Measurements from ENCODE around the gene FOXI3. TPM values are rescaled to one million over a fixed set of nuclear protein-coding genes. Genes with fewer than 3 reads are reported as not detected.

The FOXI3 gene
- not detected in 2 replicates for total RNA-seq (2014; rRNA removed; shearing (Covaris generic))

DNA sequence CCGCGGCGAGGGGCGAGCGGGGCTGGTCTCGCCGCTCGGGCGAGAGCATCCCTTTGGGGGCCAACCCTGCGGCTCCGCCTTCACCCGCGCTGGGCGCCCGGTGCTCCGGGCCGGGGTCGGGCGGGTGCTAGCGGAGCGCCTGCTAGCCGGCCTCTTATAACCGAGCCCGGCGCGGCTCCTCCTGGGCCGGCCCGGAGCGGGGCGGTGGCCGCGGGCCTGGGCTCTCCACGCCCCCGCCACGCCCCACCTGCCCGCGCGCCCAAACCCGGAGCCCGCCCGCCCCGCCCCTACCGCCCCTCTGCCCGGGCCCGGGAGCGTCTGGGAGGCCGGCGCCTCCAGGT lies at the start of gene FOXI3:
Gene FOXI3, minus strand, starts transcription at position 129 of the 341 bp plus-strand sequence. CDS start 158 bp downstream, outside the sequence.
- no peak for DNase-seq (ENCODE audit: low spot score)
- in situ Hi-C loops (cut with HindIII; ENCODE audit: low sequenced_read_pairs): no loop called here

DNA sequence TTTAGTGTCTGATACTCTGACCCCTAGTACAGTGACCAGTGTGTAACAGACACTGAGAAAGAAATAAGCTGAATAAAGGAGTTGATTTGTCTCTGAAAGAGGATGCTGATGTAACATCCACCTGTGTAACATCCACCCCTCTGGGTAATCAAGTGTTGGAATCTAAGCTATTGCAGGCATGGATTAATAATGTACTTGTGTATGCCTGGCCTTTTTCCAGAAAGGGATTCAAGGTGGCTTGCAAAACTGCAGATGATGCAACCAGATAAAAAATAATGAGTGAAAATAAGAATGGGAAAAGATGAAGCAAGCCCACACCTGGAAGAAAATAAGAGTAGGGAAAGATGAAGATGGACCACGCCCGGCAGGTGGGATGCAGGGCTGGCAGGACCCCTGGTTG lies 48.2 kb upstream of the FOXI3 start:
- in situ Hi-C loops (cut with HindIII; ENCODE audit: low sequenced_read_pairs): no loop called here
- no peak for DNase-seq (ENCODE audit: low spot score)

DNA sequence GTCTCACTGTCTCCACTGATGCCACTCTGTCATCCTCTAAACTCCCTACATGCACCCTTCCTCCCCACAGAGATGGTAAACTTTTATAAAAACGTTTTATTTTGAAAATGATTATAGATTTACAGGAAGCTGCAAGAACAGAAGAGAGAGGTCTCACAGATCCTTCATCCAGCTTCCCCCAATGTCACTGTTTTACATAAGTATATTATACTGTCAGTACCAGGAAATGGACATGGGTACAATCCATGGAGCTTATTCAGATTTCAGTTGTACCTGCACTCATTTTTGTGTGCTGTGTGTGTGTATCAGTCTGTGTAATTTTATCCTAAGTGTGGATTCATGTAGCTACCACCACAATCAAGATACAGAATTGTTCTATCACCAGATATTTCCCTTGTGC lies 46.7 kb upstream of the FOXI3 start:
- in situ Hi-C loops (cut with HindIII; ENCODE audit: low sequenced_read_pairs): no loop called here
- no peak for DNase-seq (ENCODE audit: low spot score)

DNA sequence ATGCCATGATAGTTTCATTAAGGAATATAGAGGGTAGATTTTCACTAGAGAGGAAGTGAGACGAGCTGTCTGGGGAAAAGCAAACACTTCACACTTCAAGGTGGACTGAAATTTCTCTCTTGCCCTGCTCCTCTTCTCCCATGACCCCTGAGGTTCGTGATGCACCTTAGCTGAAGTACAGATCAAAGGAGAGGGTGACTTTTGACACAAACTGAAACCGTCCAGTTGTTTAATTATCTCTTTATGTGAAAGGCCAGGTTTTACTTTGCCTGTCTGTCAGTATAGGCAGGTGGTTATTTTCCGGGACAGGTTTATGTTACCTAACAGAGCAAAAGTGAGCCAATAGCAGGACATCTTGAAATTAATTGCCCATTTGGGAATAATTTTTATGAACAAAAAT lies 41.0 kb upstream of the FOXI3 start:
- no peak for DNase-seq (ENCODE audit: low spot score)
- in situ Hi-C loops (cut with HindIII; ENCODE audit: low sequenced_read_pairs): no loop called here

DNA sequence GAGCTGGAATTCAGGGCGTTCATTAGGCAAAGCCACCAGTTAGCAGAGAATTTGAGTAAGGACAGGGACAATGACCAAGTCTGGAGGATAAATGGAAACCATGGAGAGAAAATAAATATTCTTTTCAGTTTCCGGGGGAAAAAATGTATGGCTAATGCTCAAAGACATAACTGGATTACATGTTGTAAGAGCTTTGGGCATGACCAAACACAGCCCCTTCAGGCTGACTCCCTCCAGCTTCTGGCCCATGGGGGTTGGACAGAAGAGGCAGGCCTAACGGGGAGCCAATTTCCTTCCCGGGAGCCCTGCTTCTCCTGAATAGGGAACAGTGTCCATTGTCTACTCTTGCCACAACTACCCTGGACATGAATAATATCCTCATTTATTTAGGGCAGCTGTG lies 39.5 kb upstream of the FOXI3 start:
- DNase-seq (ENCODE audit: low spot score): no peak
- in situ Hi-C loops (cut with HindIII; ENCODE audit: low sequenced_read_pairs): no loop called here

DNA sequence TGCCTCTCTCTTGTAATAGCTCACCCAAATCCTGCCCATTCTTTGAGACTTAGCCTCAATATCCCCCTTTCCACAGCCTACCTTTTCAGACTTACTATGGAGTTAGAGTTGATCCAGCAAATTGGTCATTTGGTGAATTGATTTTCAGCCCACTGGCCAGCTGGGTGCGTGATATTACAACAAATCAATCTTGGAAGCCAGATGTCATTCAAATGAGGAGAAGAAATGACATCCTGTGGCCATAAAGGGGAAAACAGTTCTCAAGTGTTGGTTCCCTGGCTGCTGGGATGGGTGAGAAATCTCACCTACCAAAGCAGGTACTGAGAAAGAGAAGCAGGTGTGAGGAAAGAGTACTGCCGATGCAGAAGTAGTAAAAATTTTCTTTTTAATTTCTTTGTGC lies 36.7 kb upstream of the FOXI3 start:
- no peak for DNase-seq (ENCODE audit: low spot score)
- in situ Hi-C loops (cut with HindIII; ENCODE audit: low sequenced_read_pairs): no loop called here

DNA sequence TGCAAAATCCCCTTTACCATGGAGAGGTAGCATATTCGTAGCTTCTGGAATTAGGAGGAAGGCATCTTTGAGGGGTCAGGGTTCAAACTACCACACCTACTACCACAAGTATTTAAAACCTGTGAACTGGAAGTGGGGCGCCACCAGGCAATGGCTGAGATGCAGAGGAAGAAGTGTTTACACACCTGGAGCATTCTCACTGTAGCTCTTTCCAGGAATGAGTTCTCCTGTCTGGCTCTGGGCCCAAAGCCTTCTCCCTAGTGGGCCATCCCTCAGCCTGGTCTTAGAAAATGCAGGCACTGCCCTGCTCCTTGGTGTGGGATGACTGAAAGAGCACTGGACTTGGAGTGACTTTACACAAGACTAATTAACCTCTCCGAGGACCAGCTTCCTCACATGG lies 30.7 kb upstream of the FOXI3 start:
- in situ Hi-C loops (cut with HindIII; ENCODE audit: low sequenced_read_pairs): no loop called here
- no peak for DNase-seq (ENCODE audit: low spot score)

DNA sequence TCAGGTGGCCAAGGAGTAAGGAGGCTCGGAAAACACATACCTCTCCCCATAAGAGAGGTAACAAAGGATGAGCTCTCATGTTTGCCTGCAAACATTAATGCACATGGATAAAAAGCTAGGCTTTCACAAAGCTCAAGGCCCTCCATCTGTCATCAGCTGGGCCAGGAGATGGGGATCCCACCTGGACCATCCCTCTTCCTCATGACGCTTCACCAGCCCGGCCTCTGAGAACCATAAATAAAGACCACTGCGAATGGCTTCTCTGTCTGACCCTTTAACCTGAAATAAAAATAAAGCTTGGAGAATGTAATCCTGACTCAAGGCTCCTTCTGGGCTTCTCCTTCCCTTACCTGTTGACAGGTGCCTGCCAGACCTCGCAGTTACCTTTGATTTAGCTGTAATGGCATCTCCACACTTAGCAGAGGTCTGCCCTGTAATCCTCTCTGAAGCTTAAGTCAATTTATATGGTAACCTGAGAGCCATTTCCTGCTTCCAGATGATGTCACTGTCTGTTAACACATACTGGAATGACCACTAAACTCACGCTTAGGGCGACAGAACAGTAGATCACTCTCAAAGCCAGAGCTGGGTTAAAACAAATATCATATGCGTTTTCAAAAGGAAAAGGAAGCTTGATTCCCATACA lies 29.3 kb upstream of the FOXI3 start:
- no peak for DNase-seq (ENCODE audit: low spot score)
- in situ Hi-C loops (cut with HindIII; ENCODE audit: low sequenced_read_pairs): no loop called here

DNA sequence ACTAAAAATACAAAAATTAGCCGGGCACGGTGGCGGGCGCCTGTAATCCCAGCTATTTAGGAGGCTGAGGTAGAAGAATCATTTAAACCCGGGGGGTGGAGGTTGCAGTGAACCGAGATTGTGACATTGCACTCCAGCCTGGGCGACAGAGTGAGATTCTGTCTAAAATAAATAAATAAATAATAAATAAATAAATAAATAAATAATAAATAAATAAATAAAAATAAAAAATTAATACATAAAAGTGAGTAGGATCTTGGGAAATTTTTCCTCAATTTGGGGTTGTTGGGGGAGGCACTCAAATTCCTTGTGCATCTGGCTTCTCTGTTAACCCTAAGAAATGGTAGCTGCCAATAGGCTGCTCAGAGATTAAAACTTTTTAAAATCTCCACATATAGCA lies 20.3 kb upstream of the FOXI3 start:
- DNase-seq (ENCODE audit: low spot score): no peak
- in situ Hi-C loops (cut with HindIII; ENCODE audit: low sequenced_read_pairs): no loop called here

DNA sequence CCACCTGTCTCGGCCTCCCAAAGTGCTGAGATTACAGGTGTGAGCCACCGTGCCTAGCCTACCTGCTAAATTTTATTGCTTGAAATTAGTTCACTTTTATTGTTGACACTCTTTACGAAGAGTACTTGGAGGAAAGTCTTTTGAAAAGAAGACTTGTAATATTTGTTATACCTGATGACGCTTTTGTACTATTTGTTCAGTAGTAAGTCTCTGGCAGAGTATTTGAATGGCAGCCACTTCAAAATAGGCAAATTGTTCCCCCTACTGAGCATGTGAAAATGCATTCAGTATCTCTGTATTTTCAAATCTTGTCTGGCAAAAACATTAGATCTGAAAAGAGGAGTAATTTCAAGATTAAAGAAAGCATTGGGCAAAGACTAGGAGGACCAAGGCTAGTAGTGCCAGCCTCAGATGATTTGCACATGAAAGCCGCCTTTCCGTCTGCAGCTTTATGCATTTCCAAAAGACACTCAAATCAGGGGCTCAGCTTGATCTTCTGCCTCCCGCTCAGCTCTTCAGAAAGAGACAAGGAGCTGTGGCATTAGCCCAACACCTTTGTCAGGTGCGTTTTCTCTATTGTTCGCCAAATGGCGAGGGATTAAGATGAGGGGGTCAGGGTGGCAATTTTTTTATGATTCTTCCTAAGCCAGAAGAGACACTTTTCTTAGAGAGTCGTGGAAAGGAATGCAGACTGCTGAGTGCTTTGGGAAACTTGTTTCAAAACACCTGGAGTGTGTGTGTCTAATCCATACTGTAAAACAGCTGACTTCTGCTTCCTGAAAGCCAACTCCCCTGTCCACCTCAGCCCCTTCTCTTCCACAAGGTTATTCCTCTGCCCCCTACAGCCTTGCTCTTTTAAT lies 18.8 kb upstream of the FOXI3 start:
- no peak for DNase-seq (ENCODE audit: low spot score)
- in situ Hi-C loops (cut with HindIII; ENCODE audit: low sequenced_read_pairs): no loop called here

DNA sequence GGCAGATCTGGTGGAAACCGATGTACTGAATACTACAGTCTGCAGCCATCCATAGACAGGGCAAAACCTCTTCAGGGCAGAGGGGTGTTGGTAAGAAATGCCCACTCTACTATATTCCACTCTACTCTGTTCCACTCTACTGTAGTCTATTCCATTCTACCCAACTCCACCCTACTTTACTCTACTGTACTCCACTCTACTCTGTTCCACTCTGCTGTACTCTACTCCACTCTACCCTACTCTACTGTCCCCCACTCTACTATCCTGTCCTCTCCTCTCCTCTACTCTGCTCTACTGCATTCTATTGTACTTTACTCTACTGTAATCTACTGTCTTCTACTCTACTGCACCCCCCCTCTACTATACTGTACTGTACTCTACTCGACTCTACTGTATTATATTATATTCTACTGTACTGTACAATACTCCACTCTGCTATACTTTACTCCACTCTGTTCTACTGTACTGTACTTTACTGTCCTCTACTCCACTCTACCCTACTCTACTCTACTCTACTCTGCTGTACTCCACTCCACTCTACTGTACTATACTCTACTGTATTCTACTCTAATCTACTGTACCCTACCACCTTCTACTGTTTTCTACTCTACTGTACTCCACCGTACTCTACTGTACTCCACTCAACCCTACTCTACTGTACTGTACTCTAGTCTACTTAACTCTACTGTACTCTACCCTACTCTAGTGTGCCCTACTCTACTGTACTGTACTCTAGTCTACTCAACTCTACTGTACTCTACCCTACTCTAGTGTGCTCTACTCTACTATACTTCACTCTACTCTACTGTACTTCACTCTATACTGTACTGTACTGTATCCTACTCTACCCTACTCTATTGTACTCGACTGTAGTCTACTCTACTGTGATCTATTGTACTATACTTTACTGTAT lies 17.0 kb upstream of the FOXI3 start:
- in situ Hi-C loops (cut with HindIII; ENCODE audit: low sequenced_read_pairs): no loop called here
- DNase-seq (ENCODE audit: low spot score): no peak

DNA sequence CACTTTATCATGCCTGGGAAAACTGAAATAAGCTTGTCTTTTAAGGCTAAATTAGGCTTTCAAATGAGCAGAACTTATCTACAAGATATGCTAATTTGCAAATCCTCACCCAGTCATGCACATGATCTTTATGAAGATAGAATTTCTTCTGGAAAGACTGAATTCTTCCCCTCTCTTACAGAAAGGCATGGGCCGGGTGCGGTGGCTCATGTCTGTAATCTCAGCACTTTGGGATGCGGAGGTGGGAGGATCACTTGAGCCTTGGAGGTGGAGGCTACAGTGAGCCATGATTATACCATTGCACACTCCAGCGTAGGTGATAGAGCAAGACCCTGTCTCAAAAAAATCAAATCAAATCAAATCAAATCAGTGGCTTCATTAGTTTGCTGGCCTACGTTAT lies 11.7 kb upstream of the FOXI3 start:
- in situ Hi-C loops (cut with HindIII; ENCODE audit: low sequenced_read_pairs): no loop called here
- no peak for DNase-seq (ENCODE audit: low spot score)

DNA sequence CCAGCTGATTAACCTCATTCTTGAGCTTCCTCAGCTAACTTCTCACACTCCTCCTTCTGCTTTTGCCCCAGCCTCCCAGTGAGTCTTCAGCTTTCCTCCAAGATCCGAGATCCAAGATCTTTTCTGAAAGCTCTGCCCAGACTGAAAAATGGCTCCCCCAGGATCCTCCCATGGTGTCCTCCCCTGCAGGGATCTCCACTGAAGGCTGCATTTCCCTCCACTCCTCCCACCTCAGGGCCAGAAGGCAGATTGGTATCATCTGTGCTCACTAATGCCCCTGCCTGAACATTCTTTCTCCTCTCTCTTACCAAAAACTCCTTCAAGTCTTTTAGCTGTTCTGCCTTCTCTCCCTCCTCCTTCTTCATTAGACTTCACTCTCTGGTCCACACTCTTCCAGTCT lies 6.1 kb upstream of the FOXI3 start:
- in situ Hi-C loops (cut with HindIII; ENCODE audit: low sequenced_read_pairs): no loop called here

DNA sequence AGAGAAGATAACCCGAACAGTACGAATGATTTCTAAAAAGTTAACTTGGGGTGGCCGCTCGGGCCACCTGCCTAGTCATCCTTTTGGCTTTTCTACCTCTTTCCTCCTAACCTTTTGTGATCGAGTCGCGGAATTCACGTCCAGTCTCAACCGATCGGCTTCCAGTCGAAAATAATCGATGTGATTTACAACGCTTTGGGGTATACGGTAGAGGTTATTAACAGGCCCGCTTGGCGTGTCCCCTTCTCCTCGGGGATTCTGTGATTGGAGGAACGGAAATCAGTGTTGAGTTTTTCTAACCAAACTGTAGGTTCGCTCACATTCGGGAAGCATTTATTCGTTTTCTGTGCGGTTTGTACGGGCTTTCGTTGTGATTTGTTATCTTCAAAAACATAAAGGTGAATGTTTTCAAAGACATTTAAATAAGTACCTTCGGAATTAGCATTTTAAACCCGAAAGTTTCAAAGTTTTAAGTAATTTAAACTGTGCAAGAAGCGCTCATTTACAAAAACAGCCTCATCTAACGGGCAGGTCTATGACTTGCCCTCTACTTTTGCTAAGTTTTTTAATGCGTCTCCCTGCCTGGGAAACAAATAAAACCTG lies 588 bp upstream of the FOXI3 start:
- in situ Hi-C loops (cut with HindIII; ENCODE audit: low sequenced_read_pairs): no loop called here

More for the DNA sequence above, 6.1 kb upstream of the FOXI3 start:
- DNase-seq (ENCODE audit: low spot score): no peak

DNA sequence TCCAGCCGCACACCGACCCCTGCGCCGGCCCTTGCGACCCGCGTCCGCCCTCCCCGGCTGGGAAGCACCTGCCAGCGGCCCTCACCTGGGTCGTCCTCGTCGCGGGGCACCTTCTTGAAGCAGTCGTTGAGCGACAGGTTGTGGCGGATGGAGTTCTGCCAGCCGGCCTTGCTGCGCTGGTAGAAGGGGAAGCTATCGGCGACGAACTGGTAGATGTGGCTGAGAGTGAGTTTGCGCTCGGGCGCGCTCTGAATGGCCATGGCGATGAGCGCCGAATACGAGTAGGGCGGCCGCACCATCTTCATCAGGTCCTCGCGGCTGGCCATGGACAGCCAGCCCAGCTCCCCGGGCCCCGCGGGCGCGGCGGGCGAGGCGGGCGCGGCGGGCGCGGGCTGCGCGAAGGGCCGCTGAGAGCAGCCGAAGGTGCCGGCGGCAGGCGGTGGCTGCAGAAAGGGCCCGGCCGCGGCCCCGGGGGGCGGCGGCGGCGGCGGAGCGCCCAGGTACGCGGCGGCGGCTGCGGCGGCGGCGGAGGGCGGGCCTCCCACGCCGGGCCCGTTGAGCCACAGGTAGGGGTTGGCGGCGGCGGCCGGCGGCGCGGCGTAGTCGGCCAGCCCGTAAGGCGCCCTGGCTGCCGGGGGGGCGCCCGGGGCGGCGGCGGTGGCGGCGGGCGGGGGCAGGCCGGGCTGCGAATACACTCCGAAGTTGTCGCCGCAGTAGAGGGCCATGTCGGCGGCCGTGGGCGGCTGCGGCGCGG lies 505 bp downstream of the FOXI3 start:
- DNase-seq (ENCODE audit: low spot score): no peak
- in situ Hi-C loops (cut with HindIII; ENCODE audit: low sequenced_read_pairs): no loop called here

More for the DNA sequence above, 588 bp upstream of the FOXI3 start:
- DNase-seq (ENCODE audit: low spot score): peak; percentile 1

DNA sequence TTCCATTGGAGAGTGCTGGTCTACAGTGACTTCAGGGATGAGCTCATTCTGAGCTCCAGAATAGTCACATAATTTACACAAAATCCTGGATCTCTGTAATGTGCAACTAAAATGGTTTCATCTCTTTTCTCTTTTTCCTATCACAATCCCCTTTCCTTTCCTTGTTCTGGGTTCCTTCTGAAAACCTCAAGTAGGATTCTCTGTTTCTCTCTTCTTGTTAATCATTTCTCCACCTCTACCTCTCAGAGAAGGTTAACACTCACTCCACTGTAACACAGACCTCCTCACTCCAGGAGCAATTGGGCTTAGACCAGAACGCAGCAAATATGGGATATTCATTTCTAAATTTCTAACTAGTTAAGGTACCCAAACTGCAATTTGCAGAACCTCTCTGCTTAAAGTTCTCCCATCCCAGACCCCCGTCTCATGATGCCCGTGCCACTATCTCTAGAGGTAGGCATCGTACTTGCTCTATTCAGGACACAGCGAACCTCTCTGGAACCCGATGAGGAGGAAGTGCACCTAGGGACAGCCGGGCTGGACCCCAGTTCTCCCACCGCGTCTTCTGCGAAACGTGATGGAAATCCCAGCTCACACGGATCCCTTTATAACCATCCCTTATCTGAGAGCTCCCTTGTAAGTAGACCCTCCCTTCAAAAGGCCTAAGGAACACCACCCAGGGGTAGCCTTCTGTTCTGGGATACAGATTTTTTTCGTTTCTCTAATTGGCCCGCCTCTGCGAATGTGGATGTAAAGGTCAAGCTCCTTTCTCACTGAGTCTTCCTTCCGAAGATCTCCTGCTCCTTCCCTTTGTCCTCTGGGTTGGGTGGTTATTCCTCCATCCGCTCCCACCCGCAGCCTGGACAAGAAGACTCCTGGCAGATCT lies 1.3 kb downstream of the FOXI3 start:
- in situ Hi-C loops (cut with HindIII; ENCODE audit: low sequenced_read_pairs): no loop called here
- DNase-seq (ENCODE audit: low spot score): no peak

DNA sequence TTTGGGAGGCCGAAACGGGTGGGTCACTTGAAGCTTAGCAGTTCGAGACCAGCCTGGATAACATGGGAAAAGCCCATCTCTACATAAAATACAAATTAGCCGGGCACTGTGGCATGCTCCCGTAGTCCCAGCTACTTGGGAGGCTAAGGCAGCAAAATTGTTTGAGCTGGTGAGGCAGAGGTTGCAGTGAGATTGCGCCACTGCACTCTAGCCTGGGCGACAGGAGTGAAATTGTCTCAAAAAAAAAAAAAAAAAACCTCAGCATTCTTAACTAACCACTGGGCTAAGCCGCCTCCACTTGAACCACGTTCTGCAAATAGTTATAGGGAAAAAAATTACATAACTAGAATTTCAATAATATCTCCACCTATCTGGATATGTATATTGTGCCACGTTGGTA lies 2.3 kb downstream of the FOXI3 start:
- DNase-seq (ENCODE audit: low spot score): no peak
- in situ Hi-C loops (cut with HindIII; ENCODE audit: low sequenced_read_pairs): no loop called here

DNA sequence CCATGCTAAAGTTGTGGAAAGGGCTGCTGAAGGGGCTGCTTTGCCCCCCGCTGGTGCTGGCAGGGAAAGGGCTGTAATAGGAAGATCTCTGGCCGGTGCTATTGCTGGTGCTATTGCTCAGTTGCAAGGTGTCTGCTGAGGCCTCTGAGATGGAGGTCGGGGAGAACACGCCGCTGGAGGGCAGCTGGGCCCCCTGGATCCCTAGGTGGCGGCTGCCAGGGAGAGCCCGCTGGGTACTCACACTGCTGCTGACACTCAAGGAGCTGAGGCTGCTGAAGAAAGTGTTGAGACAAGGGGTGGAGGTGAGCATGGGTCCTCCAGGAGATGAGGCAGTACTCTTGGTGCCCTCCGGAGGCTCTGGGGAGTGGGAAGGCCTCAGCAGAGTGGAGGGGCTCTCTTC lies 4.2 kb downstream of the FOXI3 start:
- in situ Hi-C loops (cut with HindIII; ENCODE audit: low sequenced_read_pairs): no loop called here
- no peak for DNase-seq (ENCODE audit: low spot score)
